ENCODE measurements around the gene SETD1B.
"Not testable (repeated sequence)": the region's sequence is repeated elsewhere in the genome, so short reads cannot be mapped to it uniquely, and the experiment has no call there.

The SETD1B gene

GRCh38 chr12:121872546-121873215 is 68.9 kb downstream of the SETD1B start:
- H3K4me3 ChIP-seq (ENCODE audit: low read length): no peak overlapping the region
- no peak for TF ChIP-seq ZNF274 (IDR thresholded peaks at IDR 0.05; ENCODE audit: low read depth, low read length)

DNA sequence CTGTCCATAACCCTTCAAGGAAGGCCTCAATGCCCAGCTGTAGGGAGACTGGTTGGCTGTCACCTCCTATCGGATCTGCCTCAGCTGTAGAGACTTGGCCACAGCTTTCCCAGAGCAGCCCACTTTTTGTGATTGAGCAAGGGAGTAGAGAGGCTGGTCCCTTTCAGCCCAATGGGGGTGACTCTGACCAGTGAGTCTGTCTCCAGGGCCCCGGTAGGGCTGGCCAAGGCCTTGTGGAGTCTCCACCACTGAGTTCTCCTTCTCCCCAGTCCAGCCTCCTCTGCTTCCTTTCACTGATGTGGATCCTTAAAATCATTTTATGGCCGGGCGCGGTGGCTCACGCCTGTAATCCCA is 69.4 kb downstream of the SETD1B start:
- no peak overlapping the region for H3K4me3 ChIP-seq (ENCODE audit: low read length)
- no peak for TF ChIP-seq ZNF274 (IDR thresholded peaks at IDR 0.05; ENCODE audit: low read depth, low read length)

- no peak overlapping the region for H3K4me3 ChIP-seq (ENCODE audit: low read length)
- no peak for TF ChIP-seq ZNF274 (IDR thresholded peaks at IDR 0.05; ENCODE audit: low read depth, low read length)
Measured at GRCh38 chr12:121874071-121874470, 70.3 kb downstream of the SETD1B start.

DNA sequence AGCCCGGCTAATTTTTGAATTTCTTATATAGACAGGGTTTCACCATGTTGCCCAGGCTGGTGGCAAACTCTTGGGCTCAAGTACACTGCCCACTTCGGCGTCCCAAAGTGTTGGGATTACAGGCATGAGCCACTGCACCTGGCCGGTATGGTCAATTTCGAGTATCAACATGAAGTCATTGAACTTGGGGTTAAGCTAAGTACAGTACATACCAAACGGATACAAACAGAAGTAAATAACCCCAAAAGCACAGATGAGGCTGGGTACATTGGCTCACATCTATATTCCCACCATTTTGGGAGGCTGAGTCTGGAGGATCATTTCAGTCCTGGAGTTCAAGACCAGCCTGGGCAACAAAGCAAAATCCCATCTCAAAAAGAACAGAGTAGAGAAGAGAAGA is 71.8 kb downstream of the SETD1B start:
- TF ChIP-seq ZNF274 (IDR thresholded peaks at IDR 0.05; ENCODE audit: low read depth, low read length): no peak
- H3K4me3 ChIP-seq (ENCODE audit: low read length): no peak overlapping the region

DNA sequence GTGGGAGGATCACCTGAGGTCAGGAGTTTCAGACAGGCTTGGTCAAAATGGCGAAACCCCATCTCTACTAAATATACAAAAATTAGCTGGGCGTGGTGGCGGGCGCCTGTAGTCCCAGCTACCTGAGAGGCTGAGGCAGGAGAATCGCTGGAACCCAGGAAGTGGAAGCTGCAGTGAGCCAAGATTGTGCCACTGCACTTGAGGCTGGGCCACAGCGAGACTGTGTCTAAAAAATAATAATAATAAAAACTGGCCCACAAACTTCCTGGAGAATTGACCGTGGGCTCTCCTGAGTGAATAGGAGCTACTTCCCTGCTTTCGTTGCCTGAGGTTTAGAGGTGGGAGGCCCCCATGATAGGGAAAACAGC is 72.3 kb downstream of the SETD1B start:
- not testable (repeated sequence) for H3K4me3 ChIP-seq (ENCODE audit: low read length)

Measured in GM08714 (cell line).